Adrenal gland (tissue), 12 donors: ENCODE results near the gene KRTAP5-5. TPM values are rescaled to one million over a fixed set of nuclear protein-coding genes. Genes with fewer than 3 reads are reported as not detected.

Source experiments
- DNase-seq, 7 donors: peaks; one replicate each; pipeline ENCODE4 v3.0.0-alpha.2; 2019 to 2020
- H3K27ac ChIP-seq, 5 donors: fragments of 200-600 bp; sonication (generic) in 4 of 5; 1 replicate in 3 of 5; 2 replicates in 2 of 5; pipeline versions ENCODE4 v1.5.1 to v1.8.0; 2016 to 2020; ENCODE audit warnings: mild to moderate bottlenecking in 1 of 5
- H3K27me3 ChIP-seq: fragments of 200-600 bp; 2 replicates; pipeline ENCODE4 v1.8.0; 2021
- H3K36me3 ChIP-seq, 2 donors: fragments of 200-600 bp; replicated peaks in 1 of 2; 1 replicate in 1 of 2; 2 replicates in 1 of 2; pipeline versions ENCODE4 v1.5.1 to v1.8.0; 2018 to 2022
- H3K4me1 ChIP-seq, 2 donors: fragments of 200-600 bp; replicated peaks in 1 of 2; 1 replicate in 1 of 2; 2 replicates in 1 of 2; pipeline versions ENCODE4 v1.5.1 to v1.8.0; 2018 to 2021
- H3K4me3 ChIP-seq, 4 donors: fragments of 200-600 bp; sonication (generic) in 3 of 4; one replicate each; pipeline ENCODE4 v1.5.1; 2016 to 2018
- H3K9me3 ChIP-seq, 3 donors: fragments of 200-600 bp; sonication (generic) in 1 of 3; replicated peaks in 1 of 3; 1 replicate in 2 of 3; 2 replicates in 1 of 3; pipeline versions ENCODE4 v1.5.1 to v1.8.0; 2016 to 2021
- POLR2A ChIP-seq, 2 donors: fragments of 450-650 bp; IDR thresholded peaks; one replicate each; pipeline ENCODE4 v1.6.1; 2017; ENCODE audit warnings: antibody characterized with exemption in 2 of 2, mild to moderate bottlenecking in 2 of 2, moderate library complexity in 1 of 2
- WGBS, 4 donors: extraction: QIAGEN DNeasy Blood & Tissue Kit in 2 of 4; methylation state at CpG; one replicate each; pipeline versions ENCODE4 v1.1.5 to v1.1.7; 2013 to 2017; 5-methylcytosine and 5-hydroxymethylcytosine counted together
- intact Hi-C, 2 donors: fragments of 100-400 bp; cut with DNase I; formaldehyde crosslinking; loops; one replicate each; pipeline versions ENCODE4 v1.14.1 to v1.15.0; 2022 to 2023
- polyA plus RNA-seq, 3 donors: library from polyadenylated mRNA; stranded (reverse); fragments of 200-250 nt in 2 of 3; fragments of 350-450 nt in 1 of 3; fragmentation: Illumina TruSeq in 1 of 3; extraction: RNeasy Lipid Tissue Mini Kit (QIAGEN cat#74804) in 1 of 3; gene quantifications; one replicate each; pipeline ENCODE4 v1.2.3, GENCODE V29; 2013 to 2014
- total RNA-seq, 9 donors: library from RNA; depleted of rRNA in 4 of 9; stranded (reverse); fragments of >200 nt in 4 of 9; fragments of 120-200 nt in 1 of 9; fragmentation: NEBNext Ultra II Directional in 1 of 9; extraction: Animal tissue kit (Norgen Biotek cat#: 25700) in 1 of 9; gene quantifications; one replicate each; pipeline versions ENCODE4 v1.1.0 to v1.2.4, GENCODE V29; 2013 to 2023
- TF ChIP-seq, protein P1 (sequence below), 6 experiments: fragments of 450-650 bp in 4 of 6; fragments of 200-600 bp in 2 of 6; sonication (generic) in 1 of 6; IDR thresholded peaks; 1 replicate in 5 of 6; 2 replicates in 1 of 6; pipeline versions ENCODE4 v1.5.1 to v1.8.0; 2016 to 2021; ENCODE audit warnings: antibody characterized with exemption in 6 of 6, mild to moderate bottlenecking in 2 of 6, moderate library complexity in 1 of 6
- donor health status: healthy with polysubstance abuse.
- donor health status: Bipolar disorder and iron deficiency.
- donor health status: DM: yes; HTN: yes; CAD: no.
- donor health status: DM: no; HTN: no; CAD: no.
- donor health status: DM: no; HTN: no; CAD: no.
- donor health status: DM: yes; HTN: yes; CAD: no.

Gene KRTAP5-5
- total and polyA plus RNA-seq, 12 donors: not detected

DNA sequence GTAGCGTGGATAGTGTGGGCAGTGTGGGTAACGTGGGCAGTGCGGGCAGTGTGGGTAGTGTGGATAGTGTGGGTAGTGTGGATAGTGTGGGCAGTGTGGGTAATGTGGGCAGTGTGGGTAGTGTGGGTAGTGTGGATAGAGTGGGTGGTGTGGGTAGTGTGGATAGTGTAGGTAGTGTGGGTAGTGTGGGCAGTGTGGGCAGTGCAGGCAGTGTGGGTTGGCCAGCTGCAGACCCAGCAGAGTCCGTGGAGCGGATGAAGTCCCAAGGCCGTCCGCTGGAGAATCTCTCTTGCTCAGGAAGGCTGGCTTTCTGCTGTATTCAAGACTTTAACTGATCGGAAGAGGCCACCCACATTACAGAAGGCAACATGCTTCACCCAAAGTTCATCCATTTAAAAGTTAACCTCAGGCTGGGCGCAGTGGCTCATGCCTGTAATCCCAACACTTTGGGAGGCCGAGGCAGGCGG is 41.4 kb downstream of the KRTAP5-5 start:
- H3K27ac ChIP-seq: no peak overlapping the region
- H3K27me3 ChIP-seq: peaks cover 4% of the 10 kb centered on the region
- H3K36me3 ChIP-seq: no peaks in the 10 kb centered on the region

DNA sequence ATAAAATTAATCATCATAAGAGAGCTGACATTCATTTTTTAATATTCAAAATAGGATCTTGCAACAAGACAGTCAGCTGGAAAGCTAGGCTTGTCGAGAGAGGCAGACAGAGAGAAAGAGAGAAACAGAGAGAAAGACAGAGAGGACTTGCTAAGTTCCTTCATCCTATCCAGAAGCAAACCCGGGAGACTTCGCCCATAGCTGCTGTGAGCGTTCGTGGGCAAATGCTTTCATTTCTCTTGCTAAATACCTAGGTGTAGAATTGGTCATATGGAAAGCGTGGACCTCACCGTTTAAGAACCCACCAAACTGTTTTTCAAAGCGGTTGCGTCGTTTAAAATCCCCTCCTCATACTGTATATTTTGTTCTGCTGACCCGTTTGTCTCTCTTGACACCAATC is 42.1 kb downstream of the KRTAP5-5 start:
- peaks cover 4% of the 10 kb centered on the region for H3K27me3 ChIP-seq
- DNase-seq: peak in 1 of 7 donors; percentile 23
- no peaks in the 10 kb centered on the region for H3K9me3 ChIP-seq
- H3K36me3 ChIP-seq: no peaks in the 10 kb centered on the region
- no peak for TF ChIP-seq POLR2A (IDR thresholded peaks at IDR 0.05)
- TF ChIP-seq, protein P1, sequence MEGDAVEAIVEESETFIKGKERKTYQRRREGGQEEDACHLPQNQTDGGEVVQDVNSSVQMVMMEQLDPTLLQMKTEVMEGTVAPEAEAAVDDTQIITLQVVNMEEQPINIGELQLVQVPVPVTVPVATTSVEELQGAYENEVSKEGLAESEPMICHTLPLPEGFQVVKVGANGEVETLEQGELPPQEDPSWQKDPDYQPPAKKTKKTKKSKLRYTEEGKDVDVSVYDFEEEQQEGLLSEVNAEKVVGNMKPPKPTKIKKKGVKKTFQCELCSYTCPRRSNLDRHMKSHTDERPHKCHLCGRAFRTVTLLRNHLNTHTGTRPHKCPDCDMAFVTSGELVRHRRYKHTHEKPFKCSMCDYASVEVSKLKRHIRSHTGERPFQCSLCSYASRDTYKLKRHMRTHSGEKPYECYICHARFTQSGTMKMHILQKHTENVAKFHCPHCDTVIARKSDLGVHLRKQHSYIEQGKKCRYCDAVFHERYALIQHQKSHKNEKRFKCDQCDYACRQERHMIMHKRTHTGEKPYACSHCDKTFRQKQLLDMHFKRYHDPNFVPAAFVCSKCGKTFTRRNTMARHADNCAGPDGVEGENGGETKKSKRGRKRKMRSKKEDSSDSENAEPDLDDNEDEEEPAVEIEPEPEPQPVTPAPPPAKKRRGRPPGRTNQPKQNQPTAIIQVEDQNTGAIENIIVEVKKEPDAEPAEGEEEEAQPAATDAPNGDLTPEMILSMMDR (IDR thresholded peaks at IDR 0.05): no peak
- peaks cover 0 to 8% of the 10 kb centered on the region in 2 donors for H3K4me1 ChIP-seq
- H3K4me3 ChIP-seq: no peak overlapping the region
- no peak overlapping the region for H3K27ac ChIP-seq
- 77 to 87% (median 81%) methylated on average over 11 of the region's 11 CpGs for WGBS, 4 donors
- intact Hi-C loops: no loop called here

More for the DNA sequence above, 41.4 kb downstream of the KRTAP5-5 start:
- peak in 1 of 7 donors; percentile 27 for DNase-seq
- WGBS, 4 donors: 61 to 70% (median 68%) methylated on average over 8 to 11 of the region's 11 CpGs
- intact Hi-C loops: no loop called here
- Histone ChIP-seq H3K9me3 (no peaks in the 10 kb centered on the region), H3K4me3 (no peak overlapping the region), H3K4me1 (peaks cover 0 to 8% of the 10 kb centered on the region in 2 donors)
- TF ChIP-seq POLR2A (IDR thresholded peaks at IDR 0.05): no peak
- TF ChIP-seq, protein P1 (IDR thresholded peaks at IDR 0.05): no peak

DNA sequence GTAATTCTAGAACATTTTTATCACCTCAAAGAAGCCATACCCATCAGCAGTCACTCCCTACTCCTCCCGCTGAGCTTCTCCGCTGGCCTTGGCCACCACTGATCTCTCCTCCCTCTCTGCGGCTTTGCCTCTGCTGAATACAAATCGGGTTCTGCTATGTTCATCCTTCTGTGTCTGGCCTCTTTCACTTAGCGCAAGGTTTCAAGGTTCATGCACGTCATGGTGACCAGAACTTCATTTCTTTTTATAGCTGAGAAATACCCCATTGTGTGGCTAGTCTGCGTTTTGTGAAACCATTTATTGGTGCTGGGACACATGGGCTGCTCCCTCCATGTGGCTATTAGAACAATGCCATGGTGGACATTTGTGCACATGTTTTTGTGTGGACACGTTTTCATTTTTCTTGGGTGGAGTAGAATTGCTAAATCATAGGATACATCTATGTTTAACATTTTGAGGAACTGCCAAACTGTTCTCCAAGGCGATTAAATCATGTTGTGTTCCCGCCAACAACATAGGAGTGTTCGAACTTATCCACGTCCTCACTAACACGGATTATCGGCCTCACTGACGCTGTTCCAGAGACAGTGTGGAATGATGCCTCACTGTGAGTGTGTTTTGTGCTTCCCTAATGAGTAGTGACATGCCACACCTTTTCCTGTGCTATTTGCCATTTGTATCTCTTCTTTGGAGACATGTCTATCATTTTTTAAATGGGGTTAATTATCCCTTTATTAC is 43.2 kb downstream of the KRTAP5-5 start:
- intact Hi-C loops: no loop called here
- 76 to 80% (median 79%) methylated on average over 15 of the region's 15 CpGs for WGBS, 4 donors
- Histone ChIP-seq H3K27me3 (peaks cover 5% of the 10 kb centered on the region), H3K36me3 (no peaks in the 10 kb centered on the region), H3K27ac (peak overlapping the region in 2 of 5 donors; percentile 13 to 32), H3K4me1 (peaks cover 0 to 8% of the 10 kb centered on the region in 2 donors), H3K4me3 (no peak overlapping the region), H3K9me3 (no peaks in the 10 kb centered on the region)
- TF ChIP-seq, protein P1 (IDR thresholded peaks at IDR 0.05): no peak
- TF ChIP-seq POLR2A (IDR thresholded peaks at IDR 0.05): no peak
- DNase-seq: peak in 1 of 7 donors; percentile 17

DNA sequence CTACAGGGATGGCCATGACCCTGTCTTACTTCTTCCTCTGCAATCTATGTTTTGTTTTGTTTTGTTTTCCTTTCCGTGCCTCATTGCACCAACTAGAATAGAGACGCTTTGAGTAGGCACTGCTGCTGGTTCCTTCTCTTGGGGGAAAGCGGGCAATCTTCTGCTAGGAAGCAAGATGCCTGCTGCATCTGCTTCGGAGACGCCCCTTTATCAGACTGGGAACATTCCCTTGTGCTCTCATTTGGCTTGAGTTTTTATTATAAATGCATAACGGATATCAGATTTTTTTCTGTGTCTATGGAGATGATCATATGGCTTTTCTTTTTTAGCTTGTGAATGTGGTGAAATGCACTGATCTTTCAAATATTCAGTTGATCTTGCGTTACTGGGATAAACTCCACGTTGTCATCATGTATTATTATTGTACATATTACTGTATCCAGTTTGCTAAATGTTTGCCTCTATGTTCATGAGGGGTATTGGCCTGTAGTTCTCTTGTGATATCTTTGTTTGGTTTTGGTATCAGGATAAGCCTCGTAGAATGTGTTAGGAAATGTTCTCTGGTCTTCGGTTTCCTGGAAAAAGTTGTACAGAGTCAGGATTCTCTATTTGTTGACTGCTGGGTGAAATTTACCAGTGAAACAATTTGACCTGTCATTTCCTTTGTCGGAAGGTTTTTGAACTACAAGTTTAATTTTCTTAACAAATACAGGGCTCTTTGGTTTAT is 44.0 kb downstream of the KRTAP5-5 start:
- WGBS, 4 donors: 60 to 62% (median 60%) methylated on average over 11 of the region's 11 CpGs
- no peak overlapping the region for H3K4me3 ChIP-seq
- peaks cover 13% of the 10 kb centered on the region for H3K27me3 ChIP-seq
- intact Hi-C loops: no loop called here
- H3K9me3 ChIP-seq: no peaks in the 10 kb centered on the region
- no peak for DNase-seq
- peak overlapping the region in 2 of 5 donors; percentile 13 to 32 for H3K27ac ChIP-seq
- TF ChIP-seq, protein P1 (IDR thresholded peaks at IDR 0.05): no peak
- no peak for TF ChIP-seq POLR2A (IDR thresholded peaks at IDR 0.05)
- peaks cover 0 to 8% of the 10 kb centered on the region in 2 donors for H3K4me1 ChIP-seq
- no peaks in the 10 kb centered on the region for H3K36me3 ChIP-seq
